ENCODE results near the gene PHLDA2.
A peak's percentile ranks its signal among the peaks of the same experiment; 100 is the strongest.
"Not testable (repeated sequence)": the region's sequence is repeated elsewhere in the genome, so short reads cannot be mapped to it uniquely, and the experiment has no call there.

The PHLDA2 gene

DNA sequence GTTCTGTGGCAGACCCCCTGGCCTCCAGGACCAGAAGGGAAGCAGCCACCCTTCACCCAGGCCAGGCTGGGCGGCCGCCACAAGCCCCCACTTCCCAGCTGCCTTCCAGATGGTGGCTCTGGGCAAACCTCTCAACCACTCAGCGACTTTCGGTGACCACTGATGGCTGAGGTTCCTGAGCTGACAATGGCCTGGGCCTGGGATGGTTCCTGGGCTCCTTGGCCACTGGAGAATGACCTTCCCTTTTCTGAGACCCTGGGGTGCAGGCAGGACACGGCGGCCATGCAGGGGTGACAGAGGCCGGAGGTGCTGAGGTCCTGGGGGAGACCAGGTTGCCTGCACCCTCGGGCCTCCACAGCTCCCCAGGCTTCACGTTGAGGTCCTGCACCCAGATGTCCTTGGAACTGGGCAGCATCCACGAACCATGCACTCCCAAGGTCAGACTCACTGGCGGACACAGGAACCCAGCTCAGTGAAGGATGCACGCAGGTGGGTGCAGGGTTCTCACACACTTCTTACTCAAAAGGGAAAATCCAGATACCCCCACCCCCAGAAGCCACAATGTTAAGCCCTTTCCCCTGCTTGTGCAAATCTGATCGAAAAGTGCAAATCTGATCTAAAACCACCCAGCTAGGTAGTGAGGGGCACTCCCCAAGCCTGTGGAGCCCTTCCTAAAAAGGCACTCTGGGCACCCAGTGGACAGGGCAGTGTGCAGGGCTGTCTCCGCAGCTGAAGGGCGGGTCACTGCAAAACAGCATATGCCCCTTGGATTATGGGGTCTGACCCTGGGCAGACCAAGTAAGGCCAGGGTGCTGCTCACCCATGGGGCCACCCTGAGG lies 13.9 kb upstream of the PHLDA2 start:
- no peak overlapping the region for H3K4me3 ChIP-seq (ENCODE audit: low read length)
- H3K9ac ChIP-seq (ENCODE audit: low read length): no peak overlapping the region
- H3K36me3 ChIP-seq (ENCODE audit: control insufficient read depth, insufficient read depth, low read length): peaks cover 2% of the 10 kb centered on the region
- H3K4me1 ChIP-seq (ENCODE audit: control insufficient read depth, insufficient read depth, low read length): peaks cover 53% of the 10 kb centered on the region
- H3K9me3 ChIP-seq (ENCODE audit: control insufficient read depth, low read length): no peaks in the 10 kb centered on the region
- H3K27me3 ChIP-seq (ENCODE audit: control insufficient read depth, insufficient read depth, low read length): no peaks in the 10 kb centered on the region

DNA sequence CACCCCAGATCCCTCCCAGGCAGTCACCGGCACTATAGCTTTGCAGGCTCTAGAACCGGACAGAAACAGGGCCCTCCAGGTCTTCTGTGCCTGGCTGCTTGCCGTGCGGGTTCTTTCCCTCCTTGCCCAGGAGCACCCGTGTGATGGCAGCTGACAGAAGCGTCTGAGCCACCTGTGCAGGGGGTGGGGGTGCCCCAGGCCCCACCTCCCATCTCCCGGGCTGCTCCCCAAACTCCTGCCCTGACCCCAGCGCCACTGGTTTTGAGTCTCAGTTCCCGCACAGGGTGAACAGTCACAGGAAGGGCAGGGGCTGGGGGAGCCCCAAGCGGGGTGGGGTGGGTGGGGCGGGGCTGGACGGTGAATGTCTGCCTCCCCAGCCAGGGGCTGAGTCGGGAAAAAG lies 13.2 kb upstream of the PHLDA2 start:
- no peaks in the 10 kb centered on the region for H3K36me3 ChIP-seq (ENCODE audit: control insufficient read depth, insufficient read depth, low read length)
- peaks cover 53% of the 10 kb centered on the region for H3K4me1 ChIP-seq (ENCODE audit: control insufficient read depth, insufficient read depth, low read length)
- H3K9me3 ChIP-seq (ENCODE audit: control insufficient read depth, low read length): no peaks in the 10 kb centered on the region
- no peak overlapping the region for H3K9ac ChIP-seq (ENCODE audit: low read length)
- H3K4me3 ChIP-seq (ENCODE audit: low read length): no peak overlapping the region
- no peaks in the 10 kb centered on the region for H3K27me3 ChIP-seq (ENCODE audit: control insufficient read depth, insufficient read depth, low read length)

DNA sequence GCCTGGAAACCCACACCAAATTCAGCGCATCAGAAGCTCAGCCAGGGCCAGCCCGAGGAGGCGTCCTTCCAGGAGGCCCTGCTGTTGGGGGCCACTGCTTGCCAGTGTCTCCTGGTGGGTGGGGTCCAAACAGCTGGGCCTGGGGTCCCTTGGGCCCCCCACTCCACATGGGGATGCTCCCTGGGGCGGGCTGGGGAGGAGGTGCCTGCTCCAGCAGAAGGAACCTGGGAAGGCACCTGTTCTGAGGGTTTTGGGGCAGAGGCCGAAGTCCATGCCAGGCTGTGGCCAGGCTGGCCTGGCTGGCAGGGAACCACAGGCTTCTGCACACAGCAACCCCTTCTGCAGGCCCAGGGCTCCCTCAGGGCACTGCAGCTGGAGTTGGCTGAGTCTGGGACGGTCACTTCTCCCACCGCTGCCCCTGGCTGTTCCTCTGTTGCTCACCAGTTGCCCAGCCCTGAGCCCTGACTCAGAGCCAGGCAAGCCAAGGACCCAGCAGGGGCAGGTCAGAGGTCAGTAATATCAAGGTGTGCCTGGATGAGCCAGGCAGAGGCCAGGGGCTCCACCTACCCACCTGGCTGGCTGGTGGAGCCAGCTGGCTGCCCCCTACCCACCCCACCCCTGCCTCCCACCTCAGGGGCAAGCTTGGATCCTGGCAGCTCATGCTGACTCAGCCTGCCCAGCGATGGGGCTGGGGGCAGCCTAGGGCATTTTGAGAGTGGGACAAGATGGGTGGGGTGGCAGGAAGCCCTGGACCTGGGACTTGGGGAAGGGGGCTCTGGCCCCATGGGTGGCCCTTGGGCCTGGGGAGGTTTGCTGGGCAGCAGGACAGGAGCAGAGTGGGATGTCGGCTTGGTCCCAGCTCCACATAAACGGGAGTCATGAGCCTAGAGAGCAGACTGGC lies 12.0 kb upstream of the PHLDA2 start:
- peaks cover 50% of the 10 kb centered on the region for H3K4me1 ChIP-seq (ENCODE audit: control insufficient read depth, insufficient read depth, low read length)

DNA sequence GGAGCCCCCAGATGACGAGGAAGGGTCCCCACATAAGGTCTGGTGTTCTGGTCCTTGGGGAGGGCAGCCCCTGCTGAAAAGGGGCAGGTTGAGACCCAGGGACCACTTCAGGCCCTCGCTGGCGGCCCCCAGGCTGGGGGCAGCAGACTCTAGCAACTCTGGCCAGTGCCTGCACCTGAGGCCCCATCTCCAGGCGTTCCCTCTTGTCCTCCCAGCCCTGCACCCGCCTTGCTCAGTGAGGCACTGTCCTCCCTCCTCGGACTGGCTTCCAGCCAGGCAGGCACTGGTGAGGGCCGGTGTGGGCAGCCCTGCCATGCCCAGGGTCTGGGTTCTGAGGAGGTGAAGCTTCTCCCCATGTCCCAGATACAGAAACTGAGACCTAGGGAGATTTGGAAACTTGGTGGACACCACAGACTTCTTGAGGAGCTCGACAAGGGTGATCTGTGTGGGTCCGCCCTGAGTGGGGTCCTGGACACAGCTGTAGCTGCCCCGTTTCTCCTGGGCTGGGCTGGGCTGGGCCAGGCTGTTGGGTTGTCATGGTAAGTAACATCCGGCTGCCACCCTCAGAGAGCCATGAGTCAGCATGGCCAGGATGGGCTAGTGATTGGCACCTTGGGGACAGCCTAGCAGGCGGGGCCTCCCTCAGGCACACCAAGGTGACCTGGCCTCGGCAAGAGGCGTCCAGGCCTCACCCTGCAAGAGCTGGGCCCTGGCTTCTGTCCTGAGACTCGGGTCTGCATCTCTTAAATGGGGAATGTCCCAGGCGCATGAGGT lies 11.1 kb upstream of the PHLDA2 start:
- peaks cover 42% of the 10 kb centered on the region for H3K4me1 ChIP-seq (ENCODE audit: control insufficient read depth, insufficient read depth, low read length)
- H3K9ac ChIP-seq (ENCODE audit: low read length): peak overlapping the region; percentile 45
- no peaks in the 10 kb centered on the region for H3K27me3 ChIP-seq (ENCODE audit: control insufficient read depth, insufficient read depth, low read length)
- H3K36me3 ChIP-seq (ENCODE audit: control insufficient read depth, insufficient read depth, low read length): no peaks in the 10 kb centered on the region
- no peak overlapping the region for H3K4me3 ChIP-seq (ENCODE audit: low read length)
- H3K9me3 ChIP-seq (ENCODE audit: control insufficient read depth, low read length): no peaks in the 10 kb centered on the region

More for the DNA sequence above, 12.0 kb upstream of the PHLDA2 start:
- H3K27me3 ChIP-seq (ENCODE audit: control insufficient read depth, insufficient read depth, low read length): no peaks in the 10 kb centered on the region
- no peaks in the 10 kb centered on the region for H3K36me3 ChIP-seq (ENCODE audit: control insufficient read depth, insufficient read depth, low read length)
- H3K4me3 ChIP-seq (ENCODE audit: low read length): no peak overlapping the region
- H3K9me3 ChIP-seq (ENCODE audit: control insufficient read depth, low read length): no peaks in the 10 kb centered on the region
- peak overlapping the region; percentile 45 for H3K9ac ChIP-seq (ENCODE audit: low read length)

DNA sequence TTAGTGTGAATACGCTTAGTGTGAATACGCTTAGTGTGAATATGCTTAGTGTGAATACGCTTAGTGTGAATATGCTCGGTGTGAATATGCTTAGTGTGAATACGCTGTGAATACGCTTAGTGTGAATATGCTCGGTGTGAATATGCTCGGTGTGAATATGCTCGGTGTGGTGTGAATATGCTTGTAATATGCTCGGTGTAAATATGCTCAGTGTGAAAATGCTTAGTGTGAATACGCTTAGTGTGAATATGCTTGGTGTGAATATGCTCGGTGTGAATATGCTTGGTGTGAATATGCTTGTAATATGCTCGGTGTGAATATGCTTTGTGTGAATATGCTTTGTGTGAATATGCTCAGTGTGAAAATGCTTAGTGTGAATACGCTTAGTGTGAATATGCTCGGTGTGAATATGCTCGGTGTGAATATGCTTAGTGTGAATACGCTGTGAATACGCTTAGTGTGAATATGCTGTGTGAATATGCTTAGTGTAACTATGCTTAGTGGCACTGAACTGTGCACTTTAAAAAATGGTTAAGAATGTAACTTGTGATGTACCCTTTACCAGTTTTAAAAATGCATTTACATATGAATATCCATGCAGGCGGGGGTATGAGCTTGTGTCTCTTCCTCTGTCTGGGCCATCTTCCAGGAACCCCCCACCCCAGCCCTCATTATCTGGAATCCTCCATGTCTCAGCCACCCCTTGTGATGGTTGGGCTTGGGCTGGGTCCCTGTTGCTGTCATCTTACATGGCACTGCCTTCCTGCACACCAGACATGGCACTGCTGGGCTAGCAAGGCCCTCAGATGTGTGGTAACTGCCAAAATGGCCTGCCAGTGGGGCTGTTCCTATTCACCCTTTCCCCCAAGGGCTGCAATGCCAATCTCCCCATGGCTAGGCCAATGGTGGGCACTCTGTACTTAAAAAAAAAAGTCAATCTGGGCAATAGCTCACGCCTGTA lies 9.5 kb upstream of the PHLDA2 start:
- H3K36me3 ChIP-seq (ENCODE audit: control insufficient read depth, insufficient read depth, low read length); H3K4me3 ChIP-seq (ENCODE audit: low read length); H3K9ac ChIP-seq (ENCODE audit: low read length); H3K27me3 ChIP-seq (ENCODE audit: control insufficient read depth, insufficient read depth, low read length); H3K9me3 ChIP-seq (ENCODE audit: control insufficient read depth, low read length): not testable (repeated sequence)
- peaks cover 36% of the 10 kb centered on the region for H3K4me1 ChIP-seq (ENCODE audit: control insufficient read depth, insufficient read depth, low read length)

DNA sequence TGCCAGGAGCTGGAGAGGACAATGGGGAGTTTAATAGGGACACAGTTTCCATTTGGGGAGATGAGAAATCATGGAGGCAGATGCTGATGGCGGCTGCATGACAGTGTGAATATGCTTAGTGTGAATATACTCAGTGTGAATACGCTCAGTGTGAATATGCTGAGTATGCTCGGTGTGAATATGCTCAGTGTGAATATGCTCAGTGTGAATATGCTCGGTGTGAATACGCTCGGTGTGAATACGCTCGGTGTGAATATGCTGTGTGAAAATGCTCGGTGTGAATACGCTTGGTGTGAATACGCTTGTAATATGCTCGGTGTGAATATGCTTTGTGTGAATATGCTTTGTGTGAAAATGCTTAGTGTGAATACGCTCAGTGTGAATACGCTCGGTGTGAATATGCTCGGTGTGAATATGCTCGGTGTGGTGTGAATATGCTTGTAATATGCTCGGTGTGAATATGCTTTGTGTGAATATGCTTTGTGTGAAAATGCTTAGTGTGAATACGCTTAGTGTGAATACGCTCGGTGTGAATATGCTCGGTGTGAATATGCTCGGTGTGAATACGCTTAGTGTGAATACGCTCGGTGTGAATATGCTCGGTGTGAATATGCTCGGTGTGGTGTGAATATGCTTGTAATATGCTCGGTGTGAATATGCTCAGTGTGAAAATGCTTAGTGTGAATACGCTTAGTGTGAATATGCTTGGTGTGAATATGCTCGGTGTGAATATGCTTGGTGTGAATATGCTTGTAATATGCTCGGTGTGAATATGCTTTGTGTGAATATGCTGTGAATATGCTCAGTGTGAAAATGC lies 8.6 kb upstream of the PHLDA2 start:
- not testable (repeated sequence) for H3K4me3 ChIP-seq (ENCODE audit: low read length); H3K9me3 ChIP-seq (ENCODE audit: control insufficient read depth, low read length); H3K9ac ChIP-seq (ENCODE audit: low read length); H3K27me3 ChIP-seq (ENCODE audit: control insufficient read depth, insufficient read depth, low read length); H3K36me3 ChIP-seq (ENCODE audit: control insufficient read depth, insufficient read depth, low read length)
- H3K4me1 ChIP-seq (ENCODE audit: control insufficient read depth, insufficient read depth, low read length): peaks cover 36% of the 10 kb centered on the region

DNA sequence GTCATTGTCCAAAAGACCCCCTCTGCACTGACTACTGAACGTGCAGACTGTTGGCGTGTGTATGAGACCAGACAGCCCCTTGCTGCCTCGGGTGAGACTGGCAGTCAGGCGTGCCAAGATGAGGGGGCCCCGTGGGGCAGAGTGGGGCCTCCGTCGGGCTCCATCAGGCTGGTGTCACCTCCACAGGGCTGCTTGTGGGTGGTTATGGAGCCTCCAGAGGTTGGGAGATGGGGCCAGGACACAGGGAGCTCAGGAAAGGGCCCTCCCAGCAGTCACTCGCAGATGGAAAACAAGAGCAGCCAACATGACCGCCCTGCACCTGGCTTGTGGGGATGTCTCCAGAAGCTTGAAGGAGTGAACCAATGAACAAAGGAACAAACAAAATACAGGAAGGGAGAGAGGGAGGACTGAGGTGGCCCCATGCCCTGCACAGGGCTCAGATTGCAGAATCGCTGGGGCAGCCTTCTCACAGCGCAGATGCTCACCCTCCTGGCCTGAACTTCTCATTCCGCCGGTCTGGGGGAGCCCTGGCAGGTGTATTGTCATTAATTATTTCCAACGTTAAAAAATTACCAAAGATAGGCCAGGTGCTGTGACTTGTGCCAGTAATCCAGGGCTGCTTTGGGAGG lies 5.5 kb upstream of the PHLDA2 start:
- H3K36me3 ChIP-seq (ENCODE audit: control insufficient read depth, insufficient read depth, low read length): no peaks in the 10 kb centered on the region
- no peak overlapping the region for H3K4me3 ChIP-seq (ENCODE audit: low read length)
- peaks cover 28% of the 10 kb centered on the region for H3K4me1 ChIP-seq (ENCODE audit: control insufficient read depth, insufficient read depth, low read length)
- H3K9me3 ChIP-seq (ENCODE audit: control insufficient read depth, low read length): no peaks in the 10 kb centered on the region
- H3K9ac ChIP-seq (ENCODE audit: low read length): no peak overlapping the region
- H3K27me3 ChIP-seq (ENCODE audit: control insufficient read depth, insufficient read depth, low read length): no peaks in the 10 kb centered on the region

DNA sequence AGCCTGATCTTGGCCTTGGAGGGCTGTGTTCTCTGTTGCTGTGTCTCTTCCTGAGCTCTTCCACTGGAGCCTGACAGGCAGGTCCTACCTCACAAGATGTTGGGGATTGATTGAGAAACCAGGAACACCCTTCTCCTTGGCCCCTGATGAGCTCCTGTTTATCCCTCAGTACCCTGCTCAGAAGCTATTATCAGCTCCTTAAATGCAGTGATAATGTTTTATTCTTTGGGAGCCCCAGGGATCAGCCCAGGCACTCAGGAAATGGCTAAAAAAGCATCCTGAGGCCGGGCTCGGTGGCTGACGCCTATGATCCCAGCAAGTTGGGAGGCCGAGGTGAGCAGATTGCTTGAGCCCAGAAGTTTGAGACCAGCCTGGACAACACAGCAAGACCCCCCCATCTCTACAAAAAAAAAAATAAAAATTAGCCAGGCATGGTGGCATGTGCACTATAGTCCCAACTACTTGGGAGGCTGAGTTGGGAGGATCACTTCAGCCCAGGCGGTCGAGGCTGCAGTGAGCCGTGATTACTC lies 4.9 kb upstream of the PHLDA2 start:
- H3K4me3 ChIP-seq (ENCODE audit: low read length): no peak overlapping the region
- no peaks in the 10 kb centered on the region for H3K9me3 ChIP-seq (ENCODE audit: control insufficient read depth, low read length)
- no peak overlapping the region for H3K9ac ChIP-seq (ENCODE audit: low read length)
- no peaks in the 10 kb centered on the region for H3K27me3 ChIP-seq (ENCODE audit: control insufficient read depth, insufficient read depth, low read length)
- no peaks in the 10 kb centered on the region for H3K36me3 ChIP-seq (ENCODE audit: control insufficient read depth, insufficient read depth, low read length)
- peaks cover 26% of the 10 kb centered on the region for H3K4me1 ChIP-seq (ENCODE audit: control insufficient read depth, insufficient read depth, low read length)

DNA sequence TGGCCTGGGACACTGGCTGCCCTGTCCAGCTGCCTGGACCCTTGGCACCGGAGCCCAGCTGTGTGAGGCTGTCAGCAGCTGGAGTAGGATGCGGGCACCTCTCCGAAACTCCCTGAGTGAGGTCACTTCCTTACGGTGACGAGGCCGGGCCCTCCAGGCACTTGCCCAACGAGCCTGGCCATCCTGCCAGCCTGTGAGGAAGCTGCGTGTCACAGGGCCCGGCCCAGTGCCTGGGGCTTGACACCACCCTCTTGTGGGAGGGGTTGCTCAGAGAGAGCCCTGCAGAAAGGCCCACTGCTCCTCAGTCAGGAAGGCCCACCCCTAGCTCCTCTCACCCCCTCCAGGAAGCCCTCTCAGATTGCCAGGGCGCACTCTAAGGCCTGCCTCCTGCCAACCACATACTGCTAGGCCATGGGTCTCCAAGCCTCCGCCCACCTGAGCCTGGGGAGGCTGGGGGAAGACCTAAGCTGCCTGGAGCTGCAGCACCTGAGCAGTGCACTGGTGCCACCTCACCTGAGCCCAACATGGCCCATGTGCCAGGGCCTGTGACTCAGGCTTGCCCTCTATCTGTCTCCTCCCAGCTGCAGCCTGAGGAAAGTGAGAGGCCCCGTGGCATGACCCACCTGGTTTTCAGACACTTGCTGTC lies 4.3 kb upstream of the PHLDA2 start:
- no peaks in the 10 kb centered on the region for H3K9me3 ChIP-seq (ENCODE audit: control insufficient read depth, low read length)
- H3K4me1 ChIP-seq (ENCODE audit: control insufficient read depth, insufficient read depth, low read length): peaks cover 26% of the 10 kb centered on the region
- no peaks in the 10 kb centered on the region for H3K36me3 ChIP-seq (ENCODE audit: control insufficient read depth, insufficient read depth, low read length)
- no peak overlapping the region for H3K4me3 ChIP-seq (ENCODE audit: low read length)
- H3K27me3 ChIP-seq (ENCODE audit: control insufficient read depth, insufficient read depth, low read length): no peaks in the 10 kb centered on the region
- H3K9ac ChIP-seq (ENCODE audit: low read length): peak overlapping the region; percentile 19

DNA sequence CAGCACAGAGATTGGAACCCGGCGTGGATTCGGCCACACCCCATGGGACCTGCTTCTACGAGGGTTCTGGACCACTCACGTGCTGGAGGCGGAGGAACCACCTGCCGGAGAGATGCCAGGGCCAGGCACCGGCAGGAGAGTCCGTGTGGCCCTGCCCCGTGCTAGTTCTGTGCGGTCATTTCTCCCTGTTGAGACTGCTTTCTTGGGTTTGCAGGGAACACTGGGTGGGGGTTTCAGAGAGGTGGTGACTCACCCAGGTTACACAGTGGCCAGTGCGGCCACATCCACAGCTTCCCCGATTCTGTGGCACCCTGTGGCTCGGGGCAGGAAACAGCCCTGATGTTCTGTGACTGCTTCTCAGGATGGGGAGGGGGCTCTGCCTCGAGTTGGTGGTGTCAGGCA lies 3.6 kb upstream of the PHLDA2 start:
- H3K4me3 ChIP-seq (ENCODE audit: low read length): no peak overlapping the region
- no peaks in the 10 kb centered on the region for H3K27me3 ChIP-seq (ENCODE audit: control insufficient read depth, insufficient read depth, low read length)
- H3K9me3 ChIP-seq (ENCODE audit: control insufficient read depth, low read length): no peaks in the 10 kb centered on the region
- no peaks in the 10 kb centered on the region for H3K36me3 ChIP-seq (ENCODE audit: control insufficient read depth, insufficient read depth, low read length)
- H3K9ac ChIP-seq (ENCODE audit: low read length): peak overlapping the region; percentile 19
- H3K4me1 ChIP-seq (ENCODE audit: control insufficient read depth, insufficient read depth, low read length): peaks cover 31% of the 10 kb centered on the region
